Spinal cord (tissue), 10 donors: Measurements from ENCODE around the gene ADORA3. TPM values are rescaled to one million over a fixed set of nuclear protein-coding genes. Genes with fewer than 3 reads are reported as not detected.

Experiments
- DNase-seq, 6 donors: peaks; one replicate each; pipeline versions ENCODE4 v3.0.0 to v3.0.0-alpha.2; 2013 to 2015; ENCODE audit warnings: low spot score in 6 of 6, low read depth in 4 of 6
- H3K27ac ChIP-seq: one replicate; pipeline ENCODE4 v1.5.1; 2013; ENCODE audit warnings: low read depth, low read length, control low read depth
- H3K27me3 ChIP-seq: one replicate; pipeline ENCODE4 v1.6.1; 2013; ENCODE audit warnings: low read length; ENCODE audit not compliant: control insufficient read depth, insufficient read depth
- H3K36me3 ChIP-seq: one replicate; pipeline ENCODE4 v1.6.1; 2013; ENCODE audit warnings: low read length; ENCODE audit not compliant: control insufficient read depth, insufficient read depth
- H3K4me1 ChIP-seq: one replicate; pipeline ENCODE4 v1.6.1; 2013; ENCODE audit warnings: low read length; ENCODE audit not compliant: control insufficient read depth, insufficient read depth
- H3K4me3 ChIP-seq: one replicate; pipeline ENCODE4 v1.5.1; 2013; ENCODE audit warnings: low read depth, low read length, control low read depth
- H3K9me3 ChIP-seq: one replicate; pipeline ENCODE4 v1.6.1; 2013; ENCODE audit warnings: low read length; ENCODE audit not compliant: control insufficient read depth, insufficient read depth
- WGBS: methylation state at CpG from one replicate; pipeline ENCODE4 v1.1.5; 2013; ENCODE audit warnings: missing lambda C conversion rate; ENCODE audit not compliant: insufficient coverage; 5-methylcytosine and 5-hydroxymethylcytosine counted together
- polyA plus RNA-seq, 2 donors: library from polyadenylated mRNA; unstranded; fragments of 120-200 nt; gene quantifications; one replicate each; pipeline ENCODE4 v1.2.1, GENCODE V29; 2013; ENCODE audit not compliant: insufficient read length in 2 of 2
- total RNA-seq, 2 donors: library from RNA; depleted of rRNA in 1 of 2; stranded (reverse); fragments of 120-200 nt in 1 of 2; fragments of >200 nt in 1 of 2; gene quantifications; one replicate each; pipeline versions ENCODE4 v1.2.3 to v1.2.4, GENCODE V29; 2013 to 2014
- donor health status: healthy.

Gene ADORA3
- total and polyA plus RNA-seq, 4 donors: 7.2 to 14.5 (median 10.8) TPM

GRCh38 chr1:111511370-111511769 is 7.9 kb upstream of the ADORA3 start:
- Histone ChIP-seq H3K9me3 (no peaks in the 10 kb centered on the region), H3K4me1 (peaks cover 68% of the 10 kb centered on the region), H3K27me3 (peaks cover 6% of the 10 kb centered on the region), H3K27ac (no peak overlapping the region), H3K4me3 (no peak overlapping the region), H3K36me3 (no peaks in the 10 kb centered on the region)
- DNase-seq: no peak
- 91% methylated on average over 3 of the region's 3 CpGs for WGBS

- peaks cover 54% of the 10 kb centered on the region for H3K4me1 ChIP-seq
- no peaks in the 10 kb centered on the region for H3K36me3 ChIP-seq
- no peaks in the 10 kb centered on the region for H3K9me3 ChIP-seq
- no peak overlapping the region for H3K4me3 ChIP-seq
- H3K27me3 ChIP-seq: no peaks in the 10 kb centered on the region
- H3K27ac ChIP-seq: peak overlapping the region; percentile 58
- WGBS: no CpG with 5 or more reads among the region's 3 CpGs
- peak in 4 of 6 donors; percentile 58 to 88 (median 71) for DNase-seq
Observed at GRCh38 chr1:111509997-111510375, 6.6 kb upstream of the ADORA3 start.

GRCh38 chr1:111507411-111508201 is 4.2 kb upstream of the ADORA3 start:
- H3K4me3 ChIP-seq: peak overlapping the region; percentile 40
- peaks cover 35% of the 10 kb centered on the region for H3K4me1 ChIP-seq
- H3K27me3 ChIP-seq: no peaks in the 10 kb centered on the region
- 26% methylated on average over 14 of the region's 15 CpGs for WGBS
- H3K27ac ChIP-seq: peak overlapping the region; percentile 97
- H3K36me3 ChIP-seq: no peaks in the 10 kb centered on the region
- no peak for DNase-seq
- H3K9me3 ChIP-seq: no peaks in the 10 kb centered on the region

- Histone ChIP-seq H3K27me3 (no peaks in the 10 kb centered on the region), H3K9me3 (no peaks in the 10 kb centered on the region), H3K4me3 (no peak overlapping the region), H3K27ac (peak overlapping the region; percentile 11), H3K4me1 (peaks cover 27% of the 10 kb centered on the region), H3K36me3 (no peaks in the 10 kb centered on the region)
- no peak for DNase-seq
- 20% methylated on average over 1 of the region's 2 CpGs for WGBS
Observed at GRCh38 chr1:111506561-111506960, 3.1 kb upstream of the ADORA3 start.

GRCh38 chr1:111505641-111506119 is 2.2 kb upstream of the ADORA3 start:
- H3K4me1 ChIP-seq: peaks cover 27% of the 10 kb centered on the region
- H3K27me3 ChIP-seq: no peaks in the 10 kb centered on the region
- WGBS: 80% methylated on average over 6 of the region's 6 CpGs
- H3K9me3 ChIP-seq: no peaks in the 10 kb centered on the region
- H3K27ac ChIP-seq: no peak overlapping the region
- DNase-seq: no peak
- H3K36me3 ChIP-seq: no peaks in the 10 kb centered on the region
- no peak overlapping the region for H3K4me3 ChIP-seq

GRCh38 chr1:111504097-111504496 is 664 bp upstream of the ADORA3 start:
- DNase-seq: no peak
- no peaks in the 10 kb centered on the region for H3K9me3 ChIP-seq
- H3K27ac ChIP-seq: no peak overlapping the region
- peaks cover 21% of the 10 kb centered on the region for H3K4me1 ChIP-seq
- 85% methylated on average over 5 of the region's 6 CpGs for WGBS
- H3K27me3 ChIP-seq: no peaks in the 10 kb centered on the region
- no peak overlapping the region for H3K4me3 ChIP-seq
- no peaks in the 10 kb centered on the region for H3K36me3 ChIP-seq

- Histone ChIP-seq H3K36me3 (no peaks in the 10 kb centered on the region), H3K9me3 (no peaks in the 10 kb centered on the region), H3K4me1 (no peaks in the 10 kb centered on the region), H3K27ac (no peak overlapping the region), H3K4me3 (no peak overlapping the region), H3K27me3 (no peaks in the 10 kb centered on the region)
- no CpG with 5 or more reads among the region's 7 CpGs for WGBS
- no peak for DNase-seq
Observed at GRCh38 chr1:111501645-111502044, 1.8 kb downstream of the ADORA3 start.

- Histone ChIP-seq H3K36me3 (no peaks in the 10 kb centered on the region), H3K27me3 (no peaks in the 10 kb centered on the region), H3K9me3 (no peaks in the 10 kb centered on the region), H3K4me3 (no peak overlapping the region), H3K27ac (no peak overlapping the region), H3K4me1 (no peaks in the 10 kb centered on the region)
- 86% methylated on average over 1 of the region's 5 CpGs for WGBS
- no peak for DNase-seq
Observed at GRCh38 chr1:111499026-111499785, 4.2 kb downstream of the ADORA3 start.

- H3K9me3 ChIP-seq: no peaks in the 10 kb centered on the region
- WGBS: 40% methylated on average over 1 of the region's 5 CpGs
- H3K4me3 ChIP-seq: no peak overlapping the region
- no peaks in the 10 kb centered on the region for H3K36me3 ChIP-seq
- H3K27ac ChIP-seq: no peak overlapping the region
- DNase-seq: no peak
- no peaks in the 10 kb centered on the region for H3K4me1 ChIP-seq
- no peaks in the 10 kb centered on the region for H3K27me3 ChIP-seq
Observed at GRCh38 chr1:111497592-111497991, 5.8 kb downstream of the ADORA3 start.
